Measurements from ENCODE around the gene AMER3.

DNA sequence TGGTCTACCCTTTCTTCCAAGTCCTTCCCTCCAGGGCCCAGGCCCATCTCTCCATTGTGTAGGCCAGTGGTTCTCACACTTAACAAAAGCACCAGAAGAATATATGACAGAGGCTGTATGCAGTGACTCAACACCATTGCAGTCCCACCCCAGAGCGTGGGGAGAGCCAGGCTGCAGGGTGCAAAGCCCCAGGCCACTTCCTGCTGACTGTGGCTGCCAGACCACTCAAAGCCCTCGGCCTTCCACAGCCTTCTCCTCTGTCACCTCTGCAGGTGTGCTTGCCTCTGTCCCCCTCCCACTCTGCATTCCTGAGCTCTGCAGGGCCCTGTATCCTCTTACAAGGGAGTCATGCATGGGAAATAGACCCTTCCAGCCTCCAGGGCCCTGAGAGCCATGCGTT, 41.0 kb downstream of the AMER3 start:
- TF ChIP-seq CHD1 (IDR thresholded peaks at IDR 0.05; ENCODE audit: low read depth, low read length) (no peak), POLR2AphosphoS5 (IDR thresholded peaks at IDR 0.05; ENCODE audit: low read depth, low read length) (no peak), YY1 (IDR thresholded peaks at IDR 0.05; ENCODE audit: low read depth, low read length) (no peak), HDAC2 (IDR thresholded peaks at IDR 0.05; ENCODE audit: borderline replicate concordance in 1 of 2, low read depth in 2 of 2, low read length in 2 of 2) (no peak), CEBPB (IDR thresholded peaks at IDR 0.05; ENCODE audit: low read depth, low read length) (no peak), EZH2 (IDR thresholded peaks at IDR 0.05; ENCODE audit: low read depth, low read length, severe bottlenecking) (no peak), POLR2A (IDR thresholded peaks at IDR 0.05; ENCODE audit: control extremely low read depth in 1 of 2, low read depth in 2 of 2, low read length in 2 of 2) (no peak), NRF1 (IDR thresholded peaks at IDR 0.05; ENCODE audit: low read depth, low read length) (no peak), EGR1 (IDR thresholded peaks at IDR 0.05; ENCODE audit: borderline replicate concordance, low read depth, low read length) (no peak), EP300 (IDR thresholded peaks at IDR 0.05; ENCODE audit: borderline replicate concordance in 1 of 2, low read depth in 2 of 2, low read length in 2 of 2) (no peak), GABPA (IDR thresholded peaks at IDR 0.05; ENCODE audit: borderline replicate concordance, insufficient read depth, low read length) (no peak), KDM1A (IDR thresholded peaks at IDR 0.05; ENCODE audit: borderline replicate concordance, low read length) (no peak), TAF1 (IDR thresholded peaks at IDR 0.05; ENCODE audit: low read depth, low read length) (no peak)
- TF ChIP-seq, protein P1, sequence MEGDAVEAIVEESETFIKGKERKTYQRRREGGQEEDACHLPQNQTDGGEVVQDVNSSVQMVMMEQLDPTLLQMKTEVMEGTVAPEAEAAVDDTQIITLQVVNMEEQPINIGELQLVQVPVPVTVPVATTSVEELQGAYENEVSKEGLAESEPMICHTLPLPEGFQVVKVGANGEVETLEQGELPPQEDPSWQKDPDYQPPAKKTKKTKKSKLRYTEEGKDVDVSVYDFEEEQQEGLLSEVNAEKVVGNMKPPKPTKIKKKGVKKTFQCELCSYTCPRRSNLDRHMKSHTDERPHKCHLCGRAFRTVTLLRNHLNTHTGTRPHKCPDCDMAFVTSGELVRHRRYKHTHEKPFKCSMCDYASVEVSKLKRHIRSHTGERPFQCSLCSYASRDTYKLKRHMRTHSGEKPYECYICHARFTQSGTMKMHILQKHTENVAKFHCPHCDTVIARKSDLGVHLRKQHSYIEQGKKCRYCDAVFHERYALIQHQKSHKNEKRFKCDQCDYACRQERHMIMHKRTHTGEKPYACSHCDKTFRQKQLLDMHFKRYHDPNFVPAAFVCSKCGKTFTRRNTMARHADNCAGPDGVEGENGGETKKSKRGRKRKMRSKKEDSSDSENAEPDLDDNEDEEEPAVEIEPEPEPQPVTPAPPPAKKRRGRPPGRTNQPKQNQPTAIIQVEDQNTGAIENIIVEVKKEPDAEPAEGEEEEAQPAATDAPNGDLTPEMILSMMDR (IDR thresholded peaks at IDR 0.05; ENCODE audit: control extremely low read depth in 1 of 3, insufficient read depth in 1 of 3, low read depth in 1 of 3, low read length in 3 of 3) = no peak

All from H1 (cell line).